Inflammatory macrophage treated with lipopolysaccharide for 1 hour (primary cell): ENCODE data around the gene SUV39H1.

Source experiments
- DNase-seq, 2 donors: peaks; one replicate each; pipeline ENCODE4 v3.0.0-alpha.2; 2020 to 2022

SUV39H1 gene

GRCh38 chrX:48715876-48716502, 19.5 kb downstream of the SUV39H1 start:
- no peak for DNase-seq

- no peak for DNase-seq
These were observed 23.4 kb downstream of the SUV39H1 start for GRCh38 chrX:48719958-48720357.

GRCh38 chrX:48720577-48721250, 24.2 kb downstream of the SUV39H1 start:
- no peak for DNase-seq

GRCh38 chrX:48721916-48722315, 25.4 kb downstream of the SUV39H1 start:
- DNase-seq, result no peak

- no peak for DNase-seq
These were observed 30.1 kb downstream of the SUV39H1 start for GRCh38 chrX:48726596-48726995.

- no peak for DNase-seq
These were observed 32.1 kb downstream of the SUV39H1 start for GRCh38 chrX:48728653-48729052.

- no peak for DNase-seq
These were observed 39.8 kb downstream of the SUV39H1 start for GRCh38 chrX:48736303-48736702.

- DNase-seq, result no peak
These were observed 40.3 kb downstream of the SUV39H1 start for GRCh38 chrX:48736878-48737212.

GRCh38 chrX:48737213-48737938, 40.8 kb downstream of the SUV39H1 start:
- peak; percentile 87 to 92 for DNase-seq

GRCh38 chrX:48737940-48738339, 41.4 kb downstream of the SUV39H1 start:
- no peak for DNase-seq

- DNase-seq, result no peak
These were observed 45.3 kb downstream of the SUV39H1 start for GRCh38 chrX:48741834-48742233.

- DNase-seq, result no peak
These were observed 48.7 kb downstream of the SUV39H1 start for GRCh38 chrX:48745222-48745621.

- no peak for DNase-seq
These were observed 51.0 kb downstream of the SUV39H1 start for GRCh38 chrX:48747415-48748016.

GRCh38 chrX:48749182-48749581, 52.6 kb downstream of the SUV39H1 start:
- DNase-seq, result no peak

- no peak for DNase-seq
These were observed 54.8 kb downstream of the SUV39H1 start for GRCh38 chrX:48751343-48751742.

GRCh38 chrX:48752498-48752897, 56.0 kb downstream of the SUV39H1 start:
- DNase-seq, result peak; percentile 8 to 11

GRCh38 chrX:48753708-48754228, 57.2 kb downstream of the SUV39H1 start:
- DNase-seq, result no peak

- no peak for DNase-seq
These were observed 57.7 kb downstream of the SUV39H1 start for GRCh38 chrX:48754238-48754637.
